HG02884 (cell line): ENCODE data around the gene FAM193B.
"Not testable (repeated sequence)": the region's sequence is repeated elsewhere in the genome, so short reads cannot be mapped to it uniquely, and the experiment has no call there.

Experiments used
- ATAC-seq: cut with Tn5 transposase; IDR thresholded peaks from one replicate; pipeline ENCODE4 v1.9.1; 2021; ENCODE audit warnings: mild to moderate bottlenecking, moderate library complexity; ENCODE audit not compliant: unreplicated experiment

The FAM193B gene

GRCh38 chr5:177578316-177578715 is 24.0 kb upstream of the FAM193B start:
- no peak for ATAC-seq

GRCh38 chr5:177576169-177576568 is 21.8 kb upstream of the FAM193B start:
- ATAC-seq = no peak

- no peak for ATAC-seq
These were observed 21.1 kb upstream of the FAM193B start for GRCh38 chr5:177575488-177575887.

- ATAC-seq = no peak
These were observed 15.5 kb upstream of the FAM193B start for GRCh38 chr5:177569894-177570293.

GRCh38 chr5:177568326-177568725 is 14.0 kb upstream of the FAM193B start:
- no peak for ATAC-seq

- ATAC-seq = no peak
These were observed 10.7 kb upstream of the FAM193B start for GRCh38 chr5:177565046-177565445.

GRCh38 chr5:177559446-177559941 is 5.1 kb upstream of the FAM193B start:
- ATAC-seq = not testable (repeated sequence)

- ATAC-seq = no peak
These were observed 3.4 kb upstream of the FAM193B start for GRCh38 chr5:177557796-177558195.

- ATAC-seq = no peak
These were observed 2.8 kb upstream of the FAM193B start for GRCh38 chr5:177557041-177557647.

- no peak for ATAC-seq
These were observed 1.3 kb upstream of the FAM193B start for GRCh38 chr5:177555665-177556064.

GRCh38 chr5:177555228-177555627 is 865 bp upstream of the FAM193B start:
- ATAC-seq = no peak

GRCh38 chr5:177553671-177554429 is 513 bp downstream of the FAM193B start:
- ATAC-seq = peak; percentile 42

- no peak for ATAC-seq
These were observed 1.4 kb downstream of the FAM193B start for GRCh38 chr5:177552839-177553455.

- no peak for ATAC-seq
These were observed 4.2 kb downstream of the FAM193B start for GRCh38 chr5:177550122-177550521.

GRCh38 chr5:177548495-177548894 is 5.9 kb downstream of the FAM193B start:
- no peak for ATAC-seq

- no peak for ATAC-seq
These were observed 6.6 kb downstream of the FAM193B start for GRCh38 chr5:177547736-177548135.

GRCh38 chr5:177546258-177546741 is 8.1 kb downstream of the FAM193B start:
- no peak for ATAC-seq

GRCh38 chr5:177545487-177546257 is 8.7 kb downstream of the FAM193B start:
- ATAC-seq = no peak

GRCh38 chr5:177542816-177543465 is 11.4 kb downstream of the FAM193B start:
- ATAC-seq = no peak

GRCh38 chr5:177540438-177540837 is 13.9 kb downstream of the FAM193B start:
- ATAC-seq = no peak
